Measurements from ENCODE around the gene PTPRU. TPM values are rescaled to one million over a fixed set of nuclear protein-coding genes. Genes with fewer than 3 reads are reported as not detected.

PTPRU gene
- total RNA-seq, 1 experiment from 2014 or later, result 0.72 TPM

GRCh38 chr1:29253180-29253579, 16.9 kb downstream of the PTPRU start:
- ChIA-PET POLR2A (no interaction called here), CTCF (no interaction called here)
- Histone ChIP-seq H3K4me3 (ENCODE audit: low read depth in 2 of 2, low read length in 2 of 2) (no peak overlapping the region), H3K27ac (ENCODE audit: low read length) (no peak overlapping the region), H3K36me3 (ENCODE audit: control insufficient read depth, insufficient read depth, low read length) (no peaks in the 10 kb centered on the region), H3K9me3 (ENCODE audit: control insufficient read depth, insufficient read depth, low read depth, low read length) (no peaks in the 10 kb centered on the region), H3K4me1 (ENCODE audit: control insufficient read depth, insufficient read depth, low read length) (no peaks in the 10 kb centered on the region), H3K27me3 (ENCODE audit: control insufficient read depth, insufficient read depth, low read length) (no peaks in the 10 kb centered on the region)
- DNase-seq (ENCODE audit: low read depth, low spot score) (no peak), ATAC-seq (no peak)
- no TSS peak for BruUV-seq (replicated peaks)
- intact Hi-C loops (cut with micrococcal nuclease; ENCODE audit: unreplicated experiment) (no loop called here), in situ Hi-C loops (cut with HindIII; ENCODE audit: low pct_unique_long_range_greater_than_20kb, low sequenced_read_pairs) (no loop called here)
- TF ChIP-seq TCF7L2 (IDR thresholded peaks at IDR 0.05; ENCODE audit: low read depth, low read length), result no peak
- TF ChIP-seq CTCF (IDR thresholded peaks at IDR 0.05), result no peak
- TF ChIP-seq SIN3A (IDR thresholded peaks at IDR 0.05; ENCODE audit: borderline replicate concordance, insufficient read depth, low read depth, low read length), result no peak
- TF ChIP-seq POLR2AphosphoS5 (IDR thresholded peaks at IDR 0.05; ENCODE audit: low read depth, low read length), result no peak
- no peak for TF ChIP-seq REST (IDR thresholded peaks at IDR 0.05; ENCODE audit: insufficient read depth in 1 of 2, low read depth in 2 of 2, low read length in 1 of 2)

- no TSS peak for BruUV-seq (replicated peaks)
- H3K36me3 ChIP-seq (ENCODE audit: control insufficient read depth, insufficient read depth, low read length), result no peaks in the 10 kb centered on the region
These were observed 18.0 kb downstream of the PTPRU start for GRCh38 chr1:29254346-29254745.

More at GRCh38 chr1:29254346-29254745, 18.0 kb downstream of the PTPRU start:
- no peak for ATAC-seq
- in situ Hi-C loops (cut with HindIII; ENCODE audit: low pct_unique_long_range_greater_than_20kb, low sequenced_read_pairs), result no loop called here
- POLR2A ChIA-PET, result no interaction called here
- Histone ChIP-seq H3K4me1 (ENCODE audit: control insufficient read depth, insufficient read depth, low read length) (no peaks in the 10 kb centered on the region), H3K4me3 (ENCODE audit: low read depth in 2 of 2, low read length in 2 of 2) (no peak overlapping the region), H3K27ac (ENCODE audit: low read length) (no peak overlapping the region), H3K27me3 (ENCODE audit: control insufficient read depth, insufficient read depth, low read length) (no peaks in the 10 kb centered on the region), H3K9me3 (ENCODE audit: control insufficient read depth, insufficient read depth, low read depth, low read length) (no peaks in the 10 kb centered on the region)
- CTCF ChIA-PET, result no interaction called here
- TF ChIP-seq TCF7L2 (IDR thresholded peaks at IDR 0.05; ENCODE audit: low read depth, low read length), result no peak
- TF ChIP-seq CTCF (IDR thresholded peaks at IDR 0.05), result no peak
- no peak for TF ChIP-seq SIN3A (IDR thresholded peaks at IDR 0.05; ENCODE audit: borderline replicate concordance, insufficient read depth, low read depth, low read length)
- TF ChIP-seq POLR2AphosphoS5 (IDR thresholded peaks at IDR 0.05; ENCODE audit: low read depth, low read length), result no peak
- TF ChIP-seq REST (IDR thresholded peaks at IDR 0.05; ENCODE audit: insufficient read depth in 1 of 2, low read depth in 2 of 2, low read length in 1 of 2), result no peak
- no peak for DNase-seq (ENCODE audit: low read depth, low spot score)
- intact Hi-C loops (cut with micrococcal nuclease; ENCODE audit: unreplicated experiment), result no loop called here
